Activated CD4-positive, alpha-beta T cell treated with anti-CD3 and anti-CD28 coated beads for 24 hours (primary cell): ENCODE measurements around the gene CELF2.
"Not testable (repeated sequence)": the region's sequence is repeated elsewhere in the genome, so short reads cannot be mapped to it uniquely, and the experiment has no call there.

ENCODE experiments used
- DNase-seq, 2 donors: peaks; one replicate each; pipeline ENCODE4 v3.0.0-alpha.2; 2020; ENCODE audit warnings: low read depth in 2 of 2

Gene CELF2

GRCh38 chr10:11096422-11096821 is 78.8 kb downstream of the CELF2 start:
- DNase-seq = no peak

- no peak for DNase-seq
Observed at GRCh38 chr10:11097686-11098085, 80.0 kb downstream of the CELF2 start.

GRCh38 chr10:11098666-11099065 is 81.0 kb downstream of the CELF2 start:
- DNase-seq = no peak

- DNase-seq = no peak
Observed at GRCh38 chr10:11104772-11105675, 87.4 kb downstream of the CELF2 start.

- DNase-seq = no peak
Observed at GRCh38 chr10:11105676-11106004, 88.0 kb downstream of the CELF2 start.

- no peak for DNase-seq
Observed at GRCh38 chr10:11106621-11107374, 89.1 kb downstream of the CELF2 start.

- no peak for DNase-seq
Observed at GRCh38 chr10:11107948-11108347, 90.3 kb downstream of the CELF2 start.

GRCh38 chr10:11108356-11108755 is 90.7 kb downstream of the CELF2 start:
- no peak for DNase-seq

- no peak for DNase-seq
Observed at GRCh38 chr10:11109590-11109989, 91.9 kb downstream of the CELF2 start.

GRCh38 chr10:11110539-11110938 is 92.9 kb downstream of the CELF2 start:
- no peak for DNase-seq

GRCh38 chr10:11111490-11111889 is 93.8 kb downstream of the CELF2 start:
- DNase-seq = no peak

GRCh38 chr10:11112718-11113117 is 95.0 kb downstream of the CELF2 start:
- DNase-seq = no peak

GRCh38 chr10:11113156-11113555 is 95.5 kb downstream of the CELF2 start:
- DNase-seq = no peak

- no peak for DNase-seq
Observed at GRCh38 chr10:11114269-11114668, 96.6 kb downstream of the CELF2 start.

GRCh38 chr10:11115337-11115736 is 97.7 kb downstream of the CELF2 start:
- no peak for DNase-seq

GRCh38 chr10:11116361-11116760 is 98.7 kb downstream of the CELF2 start:
- no peak for DNase-seq

- no peak for DNase-seq
Observed at GRCh38 chr10:11116817-11117216, 99.1 kb downstream of the CELF2 start.

GRCh38 chr10:11118686-11119085 is 101.0 kb downstream of the CELF2 start:
- DNase-seq = no peak

- DNase-seq = no peak
Observed at GRCh38 chr10:11119843-11120242, 102.2 kb downstream of the CELF2 start.

GRCh38 chr10:11120711-11121110 is 103.0 kb downstream of the CELF2 start:
- no peak for DNase-seq

- DNase-seq = not testable (repeated sequence)
Observed at GRCh38 chr10:11123892-11124291, 106.2 kb downstream of the CELF2 start.

- no peak for DNase-seq
Observed at GRCh38 chr10:11125004-11125403, 107.3 kb downstream of the CELF2 start.

GRCh38 chr10:11127017-11127416 is 109.3 kb downstream of the CELF2 start:
- not testable (repeated sequence) for DNase-seq
